Measurements from ENCODE around the gene IL26.

GRCh38 chr12:68190301-68190700 lies 35.3 kb downstream of the IL26 start:
- no peak for TF ChIP-seq GATA3 (IDR thresholded peaks at IDR 0.05; ENCODE audit: low read depth, low read length)
- no peak for TF ChIP-seq GATA2 (IDR thresholded peaks at IDR 0.05; ENCODE audit: low read depth, low read length)
